ENCODE measurements around the gene ADH5.
"Not testable (repeated sequence)": the region's sequence is repeated elsewhere in the genome, so short reads cannot be mapped to it uniquely, and the experiment has no call there.

ADH5 gene

DNA sequence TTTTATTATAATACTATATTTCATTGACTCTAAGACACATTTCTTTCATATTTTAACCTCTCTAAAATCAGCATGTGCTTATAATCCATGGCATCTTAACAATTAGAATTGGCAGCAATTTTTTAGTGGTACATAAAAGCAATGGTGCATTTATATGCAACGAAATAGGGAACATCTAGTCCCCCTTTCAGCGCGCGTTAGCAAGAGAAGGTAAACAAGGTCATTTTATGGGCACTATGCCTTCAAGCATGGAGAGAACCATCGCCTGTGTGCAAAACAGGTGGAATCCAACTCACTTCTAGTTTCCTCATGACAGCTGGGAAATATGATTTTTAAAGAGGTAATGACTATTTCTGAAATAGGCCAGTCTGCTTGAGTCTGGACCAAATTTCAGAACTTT, 6.4 kb downstream of the ADH5 start:
- DNase-seq: no peak

DNA sequence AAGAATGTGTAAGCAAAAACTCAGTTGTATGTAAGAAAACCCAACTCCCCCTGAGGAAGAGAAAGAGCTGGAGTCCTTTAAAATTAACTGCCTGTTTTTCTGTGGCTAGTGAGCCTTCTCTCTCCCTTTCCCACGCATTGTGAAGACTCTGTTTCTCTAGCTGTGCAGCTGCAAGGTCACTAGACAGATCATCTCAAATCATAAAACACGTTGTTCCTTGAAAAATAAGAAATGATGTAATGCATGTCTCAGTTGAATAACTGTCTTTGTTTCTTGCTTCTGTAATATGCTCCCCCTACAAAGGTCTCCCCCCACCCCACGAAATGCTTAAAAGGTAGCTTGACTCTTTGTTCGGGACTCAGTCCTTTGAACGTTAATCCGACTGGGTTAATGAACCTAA, 7.7 kb downstream of the ADH5 start:
- DNase-seq: not testable (repeated sequence)

DNA sequence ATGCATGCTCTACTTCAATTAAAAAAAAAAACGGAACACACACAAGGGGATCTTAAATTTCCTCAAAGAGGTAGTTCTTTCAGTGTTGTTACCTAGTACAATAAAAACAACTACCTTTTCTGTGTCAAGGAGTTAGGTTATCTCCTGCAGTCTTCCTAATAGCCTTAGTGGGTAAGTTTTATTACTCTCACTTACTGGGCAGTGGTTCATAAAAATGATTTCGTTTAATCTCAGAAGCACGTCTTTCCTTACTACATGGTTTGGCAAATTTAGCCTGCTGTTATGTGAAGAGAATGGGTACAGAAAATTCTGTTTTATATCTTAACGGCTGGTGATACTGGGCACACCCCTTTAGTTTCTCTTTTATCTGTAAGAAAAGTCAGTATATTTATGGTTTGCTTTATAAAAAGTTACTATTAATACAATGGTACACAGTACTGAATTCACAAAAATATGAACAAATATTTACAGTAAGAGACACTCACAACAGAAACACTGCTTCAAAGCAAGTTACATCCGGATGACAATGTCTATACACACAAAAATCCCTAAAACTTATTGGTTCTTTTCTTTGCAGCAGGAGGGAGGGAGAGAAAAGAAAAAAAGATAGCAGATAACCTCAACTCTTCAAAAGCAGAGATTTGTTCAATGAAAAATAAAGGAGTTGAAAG, 8.8 kb downstream of the ADH5 start:
- DNase-seq: no peak

DNA sequence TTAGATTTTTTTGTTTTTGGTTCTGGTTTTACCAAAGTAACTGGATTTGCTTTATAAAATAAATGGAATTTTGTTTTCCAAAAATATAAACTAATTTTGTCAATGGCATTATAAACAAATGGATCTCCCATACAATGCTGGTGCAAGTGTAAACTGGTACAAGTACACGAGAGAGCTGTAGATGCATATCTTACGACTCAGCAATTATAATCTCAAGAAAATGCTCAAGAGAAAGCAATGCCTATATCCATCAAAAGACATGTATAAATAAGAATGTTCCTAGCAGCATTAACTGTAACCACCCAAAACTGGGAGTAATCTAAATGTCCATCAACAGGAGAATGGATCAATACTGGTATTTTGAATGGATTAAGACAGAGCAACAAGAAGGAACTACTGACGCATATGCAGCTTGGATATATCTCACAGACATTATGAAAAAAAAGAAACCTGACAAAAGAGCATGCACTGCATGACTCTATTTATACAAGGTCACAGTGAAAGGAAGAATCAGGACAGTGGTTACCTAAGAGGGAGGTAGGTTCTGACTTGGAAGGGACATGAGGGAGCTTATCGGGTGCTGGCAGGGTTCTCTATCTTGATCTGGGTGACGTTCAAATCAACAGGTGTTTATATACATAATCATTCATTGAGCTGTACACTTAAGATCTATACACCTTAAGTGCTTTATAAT, 9.5 kb downstream of the ADH5 start:
- DNase-seq: no peak

DNA sequence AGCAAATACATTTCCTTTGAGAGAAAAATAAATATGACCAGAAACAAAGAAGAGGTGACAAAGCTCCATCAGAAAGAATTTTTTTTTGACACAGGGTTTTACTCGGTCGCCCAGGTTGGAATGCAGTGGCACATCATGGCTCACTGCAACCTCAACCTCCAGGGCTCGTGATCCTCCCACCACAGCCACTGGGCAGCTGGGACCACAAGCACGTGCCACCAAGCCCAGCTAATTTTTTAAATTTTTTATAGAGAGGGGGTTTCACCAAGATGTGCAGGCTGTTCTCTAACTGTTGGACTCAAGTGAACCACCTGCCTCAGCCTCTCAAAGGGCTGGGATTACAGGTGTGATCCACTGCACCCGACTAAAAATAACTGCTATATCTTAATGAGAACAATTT, 10.3 kb downstream of the ADH5 start:
- no peak for DNase-seq

DNA sequence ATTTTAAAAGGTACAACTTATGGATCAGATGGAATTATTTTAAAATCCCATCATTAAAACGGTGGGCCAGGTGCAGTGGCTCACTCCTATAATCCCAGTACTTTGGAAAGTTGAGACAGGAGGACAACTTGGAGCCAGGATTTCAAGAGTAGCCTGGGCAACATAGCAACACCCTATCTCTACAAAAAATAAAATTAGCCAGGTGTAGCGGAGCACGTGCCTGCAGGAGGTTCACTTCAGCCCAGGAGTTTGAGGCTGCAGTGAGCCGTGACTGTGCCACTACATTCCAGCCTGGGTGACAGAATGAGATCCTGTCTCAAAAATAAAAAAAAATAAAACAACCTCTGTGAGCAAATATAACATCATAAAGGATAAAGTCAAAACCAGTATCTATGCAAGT, 11.4 kb downstream of the ADH5 start:
- no peak for DNase-seq

DNA sequence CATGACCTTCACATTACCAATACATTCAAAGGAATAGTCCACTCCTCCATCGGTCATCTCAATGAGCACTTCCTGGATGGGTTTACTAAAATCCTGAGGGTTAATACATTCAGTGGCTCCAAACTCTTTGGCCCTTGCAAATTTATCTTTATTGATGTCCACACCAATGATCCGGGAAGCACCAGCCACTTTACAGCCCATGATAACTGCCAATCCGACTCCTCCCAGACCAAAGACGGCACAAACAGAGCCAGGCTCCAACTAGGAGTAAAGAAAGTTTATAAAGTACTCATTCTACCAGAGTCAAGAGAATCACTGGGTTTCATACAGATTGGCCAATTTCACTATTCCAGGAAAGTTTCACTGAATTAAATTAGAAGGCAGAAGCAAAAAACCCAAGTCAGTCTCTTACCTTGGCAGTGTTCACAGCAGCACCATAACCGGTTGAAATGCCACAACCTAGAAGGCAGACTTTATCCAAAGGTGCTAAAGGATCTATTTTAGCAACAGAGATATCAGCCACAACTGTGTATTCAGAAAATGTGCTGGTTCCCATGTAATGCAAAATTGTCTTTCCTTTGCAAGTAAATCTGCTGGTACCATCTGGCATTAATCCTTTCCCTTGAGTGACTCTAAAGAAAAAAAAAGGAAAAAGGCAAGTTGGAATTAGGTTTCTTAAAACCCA, 12.2 kb downstream of the ADH5 start:
- DNase-seq: no peak

DNA sequence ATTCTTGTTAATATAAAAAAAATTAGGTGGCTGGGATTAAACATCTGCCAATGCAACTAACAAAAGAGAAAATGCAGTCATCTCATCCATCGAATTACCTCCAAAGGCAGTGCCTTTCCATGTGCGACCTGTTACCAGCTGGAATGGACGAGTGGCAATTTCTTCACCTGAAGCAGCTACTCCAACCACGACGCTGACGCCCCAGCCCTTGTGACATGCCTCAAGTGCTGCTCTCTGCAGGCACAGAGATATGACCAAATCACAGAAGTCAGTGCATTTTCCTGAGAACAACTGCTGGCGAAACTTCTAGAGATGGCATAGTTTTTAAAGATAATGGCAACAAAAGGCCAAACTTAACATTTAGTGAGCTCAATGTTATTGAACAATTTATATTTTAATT, 13.8 kb downstream of the ADH5 start:
- no peak for DNase-seq

DNA sequence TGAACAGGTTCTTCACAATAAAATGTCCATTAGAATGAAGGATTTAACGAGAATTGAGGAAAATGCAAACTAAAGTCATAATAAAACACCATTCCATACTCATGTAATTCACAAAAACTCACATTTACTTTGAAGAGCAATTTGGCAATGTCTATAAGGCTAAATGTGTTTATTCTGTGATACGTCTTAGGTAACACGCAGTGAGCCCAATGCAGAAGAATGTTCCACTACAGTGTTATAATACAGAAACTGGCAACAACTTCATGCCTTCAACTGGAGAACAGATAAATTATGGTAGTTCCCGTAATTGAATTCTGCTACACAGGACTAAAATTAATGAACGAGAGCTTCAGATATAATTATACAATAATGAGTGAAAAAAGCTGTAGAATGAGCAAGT, 17.4 kb downstream of the ADH5 start:
- DNase-seq: no peak

DNA sequence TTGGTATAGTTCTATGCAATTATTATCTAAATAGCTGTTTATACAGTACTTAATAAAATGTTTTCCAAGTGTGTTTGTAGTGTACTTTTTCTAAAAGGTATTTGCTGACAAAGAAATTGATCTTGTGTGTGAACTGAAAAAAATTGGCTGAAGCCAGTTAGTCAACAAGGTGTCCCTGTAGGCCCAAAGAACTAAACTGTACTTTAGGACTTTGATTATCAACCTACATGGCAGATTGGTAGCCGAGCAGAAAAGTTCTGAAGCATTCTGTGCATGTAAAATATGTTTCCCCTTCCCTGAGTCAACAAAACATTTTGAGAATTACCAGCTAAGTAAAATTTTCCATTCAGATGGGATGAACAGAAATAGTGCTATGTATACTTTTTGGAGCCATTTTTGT, 21.0 kb downstream of the ADH5 start:
- DNase-seq: no peak

DNA sequence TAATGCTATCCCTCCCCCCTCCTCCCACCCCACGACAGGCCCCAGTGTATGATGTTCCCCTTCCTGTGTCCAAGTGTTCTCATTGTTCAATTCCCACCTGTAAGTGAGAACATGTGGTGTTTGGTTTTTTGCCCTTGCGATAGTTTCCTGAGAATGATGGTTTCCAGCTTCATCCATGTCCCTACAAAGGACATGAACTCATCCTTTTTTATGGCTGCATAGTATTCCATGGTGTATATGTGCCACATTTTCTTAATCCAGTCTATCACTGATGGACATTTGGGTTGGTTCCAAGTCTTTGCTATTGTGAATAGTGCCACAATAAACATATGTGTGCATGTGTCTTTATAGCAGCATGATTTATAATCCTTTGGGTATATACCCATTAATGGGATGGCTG, 23.1 kb downstream of the ADH5 start:
- DNase-seq: not testable (repeated sequence)

DNA sequence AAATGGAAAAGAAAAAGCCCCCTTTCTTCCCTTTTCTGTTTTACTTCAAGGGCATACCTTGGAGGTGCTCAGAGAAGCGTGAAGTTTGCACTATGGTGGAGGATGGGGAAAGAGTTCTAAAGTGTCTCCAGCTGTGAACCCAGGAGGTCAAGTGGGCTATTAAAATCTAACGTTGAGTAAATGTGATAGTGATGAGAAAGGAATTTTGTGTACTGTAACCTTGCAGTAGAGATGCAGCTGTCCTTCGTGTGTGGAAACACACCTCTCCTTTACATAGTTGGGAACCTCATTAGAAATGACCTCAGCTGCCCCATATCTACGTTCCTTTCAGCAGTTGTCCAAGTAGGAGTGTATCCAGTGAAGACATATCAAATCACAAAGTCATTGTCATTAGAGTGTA, 26.5 kb downstream of the ADH5 start:
- no peak for DNase-seq

DNA sequence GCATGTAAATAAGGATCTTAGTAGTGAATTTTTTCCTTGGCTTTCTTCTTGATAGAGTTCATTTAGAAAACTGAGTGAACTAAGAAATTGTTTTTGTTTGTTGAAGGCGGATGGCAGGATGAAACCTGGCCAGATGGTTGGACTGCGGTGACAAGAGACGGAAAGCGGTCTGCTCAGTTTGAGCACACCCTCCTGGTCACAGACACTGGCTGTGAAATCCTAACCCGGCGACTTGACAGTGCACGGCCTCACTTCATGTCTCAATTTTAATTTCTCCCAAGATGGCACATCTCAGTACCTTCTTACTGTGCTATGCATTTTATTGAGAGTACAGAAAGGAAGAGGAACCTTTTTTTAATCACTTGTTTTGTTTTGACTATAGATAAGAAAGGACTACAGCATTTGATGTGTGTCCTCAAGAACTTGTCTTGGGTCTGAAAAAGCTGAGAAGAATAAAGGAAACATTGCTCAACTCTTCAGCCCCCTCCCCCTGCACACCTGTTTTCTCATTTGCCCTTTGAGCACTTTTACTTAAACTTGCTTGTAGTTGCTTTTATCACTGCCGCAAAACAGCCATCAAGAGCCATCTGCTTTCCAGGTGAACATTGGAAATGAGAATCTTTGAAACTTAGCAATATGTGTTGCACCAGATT, 27.4 kb downstream of the ADH5 start:
- DNase-seq: no peak

DNA sequence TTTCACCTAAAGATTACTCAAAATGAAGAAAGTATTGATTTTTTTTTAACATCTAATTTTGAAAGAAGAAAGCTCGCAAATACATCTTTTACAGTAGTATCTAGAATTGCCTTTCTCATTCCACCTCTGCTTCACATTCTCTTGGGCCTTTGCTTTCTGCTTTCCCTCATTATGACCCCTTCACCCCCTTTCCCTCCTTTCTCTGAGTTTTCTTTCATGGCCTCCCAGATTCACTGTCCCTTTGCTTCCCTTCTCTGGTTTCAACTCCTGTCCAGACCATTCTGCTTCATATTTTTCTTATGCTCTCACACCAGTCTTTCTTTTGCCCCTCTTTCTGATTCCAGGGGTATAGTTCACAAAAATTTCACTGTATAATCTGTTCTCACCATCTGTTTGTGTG, 29.0 kb downstream of the ADH5 start:
- DNase-seq: no peak

DNA sequence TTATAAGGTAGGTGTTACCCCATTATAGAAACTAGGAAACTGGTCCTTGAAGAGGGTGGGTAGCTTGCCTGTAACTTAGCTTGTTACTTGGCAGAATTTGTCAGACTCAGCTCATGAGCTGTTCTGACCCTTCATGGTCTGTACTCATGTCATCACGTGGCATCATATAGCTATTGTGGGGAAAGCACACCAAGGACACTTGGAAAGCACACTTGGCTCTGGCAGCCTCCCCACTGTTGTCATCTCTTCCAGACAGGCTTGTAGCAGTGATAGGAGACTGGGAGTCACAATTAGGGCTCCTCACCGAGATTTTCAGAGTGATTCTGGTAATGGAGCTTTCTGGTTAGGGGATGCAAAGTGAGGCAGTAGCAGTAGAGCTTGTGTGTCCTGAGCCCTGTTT, 30.4 kb downstream of the ADH5 start:
- DNase-seq: no peak

DNA sequence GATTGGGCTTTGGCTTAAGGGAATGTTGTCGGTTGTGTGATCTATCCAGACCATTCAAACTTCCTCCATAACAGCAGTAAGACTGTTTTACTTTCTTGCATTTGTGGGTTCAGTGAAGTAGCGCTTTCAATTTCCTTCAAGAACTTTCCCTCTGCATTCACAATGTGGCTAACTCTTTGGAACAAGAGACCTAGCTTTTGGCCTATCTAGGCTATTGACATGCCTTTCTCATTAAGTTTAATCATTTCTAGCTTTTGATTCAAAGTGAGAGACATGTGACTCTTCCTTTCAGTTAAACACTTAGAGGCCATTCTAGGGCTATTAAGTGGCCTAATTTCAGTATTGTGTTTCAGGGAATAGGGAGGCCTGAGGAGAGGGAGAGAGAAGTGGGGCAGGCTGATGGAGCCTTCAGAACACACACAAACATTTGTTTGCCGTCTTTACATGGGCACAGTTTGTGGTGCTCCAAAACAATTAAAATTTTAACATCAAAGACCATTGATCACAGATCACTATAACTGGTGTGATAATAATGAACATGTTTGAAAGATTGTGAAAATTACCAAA, 34.1 kb downstream of the ADH5 start:
- no peak for DNase-seq

DNA sequence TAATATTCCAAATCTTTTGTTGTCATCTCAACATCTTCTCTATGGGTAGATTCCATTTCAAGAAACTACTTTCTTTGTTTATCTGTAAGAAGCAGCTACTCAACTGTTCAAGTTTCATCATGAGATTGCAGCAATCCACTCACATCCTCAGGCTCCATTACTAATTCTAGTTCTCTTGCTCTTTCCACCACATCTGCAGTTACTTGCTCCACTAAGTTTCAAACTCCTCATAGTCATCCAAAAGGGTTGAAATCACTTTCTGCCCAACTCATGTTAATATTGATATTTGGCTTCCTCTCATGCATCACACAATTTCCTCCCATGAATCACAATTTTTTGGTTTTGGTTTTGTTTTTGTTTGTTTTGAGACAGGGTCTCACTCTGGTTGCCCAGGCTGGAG, 35.7 kb downstream of the ADH5 start:
- no peak for DNase-seq

DNA sequence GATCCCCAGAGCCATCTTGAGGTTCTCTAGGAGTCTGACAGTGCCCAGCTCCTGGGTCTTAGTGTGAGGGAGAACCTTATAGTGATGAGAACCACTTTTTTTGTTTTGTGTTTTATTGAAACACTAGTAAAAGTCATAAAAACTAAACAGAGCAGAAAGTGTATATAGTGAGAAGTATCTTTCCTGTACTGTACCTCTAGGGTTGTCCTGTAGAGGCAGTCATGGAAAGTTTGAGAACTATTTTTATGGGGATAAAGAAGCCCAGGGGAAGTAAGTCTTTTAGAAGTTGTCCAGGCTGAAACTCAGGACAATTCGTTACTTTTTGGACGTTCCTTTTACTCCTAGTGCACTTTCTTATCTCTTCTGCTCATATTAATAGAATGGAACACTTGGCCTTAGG, 40.9 kb downstream of the ADH5 start:
- no peak for DNase-seq

DNA sequence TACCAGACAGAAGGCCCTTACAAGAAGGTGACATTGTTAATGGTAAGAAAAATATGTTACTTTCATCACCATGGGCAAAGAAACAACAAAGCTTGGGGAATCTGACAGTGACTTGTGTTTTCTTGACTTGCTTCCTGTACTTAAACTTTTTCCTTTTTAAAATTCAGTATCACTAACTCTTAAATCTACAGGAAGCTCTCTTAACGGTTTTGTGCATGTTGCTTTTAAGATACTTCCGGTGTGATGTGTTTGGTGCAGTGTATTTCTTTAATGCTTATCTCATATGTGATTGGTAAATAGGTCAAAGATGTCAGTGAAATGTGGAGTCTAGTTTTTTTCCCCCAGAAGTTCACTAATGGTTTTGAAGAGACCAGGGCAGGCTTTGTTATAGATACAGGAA, 45.2 kb downstream of the ADH5 start:
- no peak for DNase-seq

DNA sequence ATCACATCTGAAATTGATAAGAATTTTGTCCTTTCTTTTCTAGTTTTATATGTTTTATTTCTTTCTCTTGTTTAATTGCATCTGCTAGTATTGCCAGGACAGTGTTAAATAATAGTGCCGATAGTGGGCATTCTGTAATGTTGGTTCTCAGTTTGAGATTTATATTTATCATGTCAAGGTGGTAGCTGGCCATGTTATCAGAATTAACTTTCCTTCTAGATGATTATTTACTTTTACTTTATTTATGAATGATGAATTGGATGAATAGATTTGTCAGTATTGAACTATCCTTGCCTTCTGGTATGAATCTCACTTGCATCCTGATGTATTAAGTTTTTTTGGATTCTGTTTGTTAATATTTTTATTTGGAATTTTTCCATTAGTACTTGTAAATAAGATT, 50.4 kb downstream of the ADH5 start:
- no peak for DNase-seq

DNA sequence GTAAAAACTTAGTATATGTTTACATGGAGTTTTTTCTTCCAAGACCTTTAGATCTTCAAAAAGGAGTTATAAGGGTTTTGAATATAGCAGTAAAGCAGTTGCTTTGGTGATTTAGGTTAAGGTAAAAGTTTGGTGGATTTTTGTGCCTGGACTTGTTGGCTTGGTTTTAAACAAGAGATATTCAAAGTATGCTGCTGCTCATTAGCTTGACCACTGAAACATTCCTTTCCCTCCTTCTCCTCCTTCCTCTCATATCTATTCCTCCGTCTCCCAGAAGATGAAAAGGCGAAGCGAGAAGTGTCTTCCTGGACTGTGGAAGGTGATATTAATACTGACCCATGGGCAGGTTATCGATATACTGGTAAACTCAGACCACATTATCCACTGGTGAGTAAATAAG, 54.6 kb downstream of the ADH5 start:
- DNase-seq: no peak

DNA sequence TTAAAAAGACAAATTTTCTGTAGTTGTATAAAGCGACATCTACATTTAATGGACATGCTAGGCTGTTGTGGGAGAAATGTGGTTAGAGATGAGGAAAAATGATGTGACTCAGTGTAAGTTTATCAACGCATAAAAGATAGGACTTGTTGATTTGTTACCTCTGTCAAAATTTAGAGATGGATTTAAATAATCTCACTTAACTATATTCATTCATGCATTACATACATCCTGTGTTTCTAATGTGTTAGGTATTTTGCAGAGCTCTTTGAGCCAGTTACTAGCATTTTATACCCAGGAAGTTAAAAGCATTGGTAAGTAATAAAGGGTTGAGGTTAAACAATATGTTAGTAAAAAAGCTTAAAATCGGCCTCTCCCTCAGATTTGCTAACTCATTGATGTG, 58.7 kb downstream of the ADH5 start:
- no peak for DNase-seq

DNA sequence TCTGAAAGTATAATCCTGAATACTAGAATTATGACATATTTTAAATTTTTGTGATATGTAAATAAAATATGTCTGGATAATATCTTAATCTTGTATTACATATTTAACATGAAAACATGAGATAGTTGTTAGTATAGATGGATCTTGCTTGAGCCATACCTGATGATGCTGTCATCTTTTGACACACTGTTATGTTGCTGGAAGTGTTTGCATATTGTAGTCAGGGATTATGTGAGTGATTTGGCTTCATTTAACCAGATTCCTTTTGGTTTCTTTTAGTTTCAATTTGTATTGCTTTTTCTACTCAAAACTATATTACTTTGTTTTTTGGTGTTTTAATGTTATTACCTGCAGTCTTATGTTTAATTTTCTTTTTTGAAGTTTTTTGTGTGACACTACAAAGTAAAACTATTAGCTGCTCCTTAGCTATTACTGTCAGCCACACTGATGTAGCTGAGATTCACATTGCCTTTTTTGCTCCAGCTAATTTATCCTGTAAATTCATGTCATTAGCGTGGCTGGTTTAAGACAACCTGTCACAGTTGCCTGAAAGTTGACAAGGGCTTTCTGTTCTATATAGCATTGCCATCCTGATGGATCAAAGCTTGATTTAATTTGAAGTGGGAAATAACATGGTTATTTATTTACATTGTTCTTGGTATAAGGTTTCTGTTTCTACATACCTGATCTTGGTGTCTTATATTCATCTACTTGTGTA, 59.4 kb downstream of the ADH5 start:
- DNase-seq: no peak
